ENCODE measurements around the gene C12orf56. TPM values are rescaled to one million over a fixed set of nuclear protein-coding genes. Genes with fewer than 3 reads are reported as not detected.

Gene C12orf56
- total and polyA plus RNA-seq, 9 donors, result not detected

- WGBS, 3 donors, result 80 to 85% (median 82%) methylated on average over 2 of the region's 2 CpGs
- Histone ChIP-seq H3K36me3 (no peaks in the 10 kb centered on the region), H3K4me1 (ENCODE audit: insufficient read depth) (no peaks in the 10 kb centered on the region), H3K27ac (no peak overlapping the region), H3K9me3 (no peaks in the 10 kb centered on the region), H3K4me3 (no peak overlapping the region), H3K27me3 (no peaks in the 10 kb centered on the region)
- intact Hi-C loops (cut with DNase I), result no loop called here
- TF ChIP-seq CTCF (IDR thresholded peaks at IDR 0.05) (no peak), EP300 (IDR thresholded peaks at IDR 0.05) (no peak), POLR2A (IDR thresholded peaks at IDR 0.05) (no peak)
- no peak for DNase-seq
These were observed 23.3 kb upstream of the C12orf56 start for GRCh38 chr12:64413884-64414283.

GRCh38 chr12:64412459-64412858 lies 21.9 kb upstream of the C12orf56 start:
- Histone ChIP-seq H3K9me3 (no peaks in the 10 kb centered on the region), H3K36me3 (no peaks in the 10 kb centered on the region), H3K27ac (no peak overlapping the region), H3K4me3 (no peak overlapping the region), H3K27me3 (no peaks in the 10 kb centered on the region), H3K4me1 (ENCODE audit: insufficient read depth) (no peaks in the 10 kb centered on the region)
- intact Hi-C loops (cut with DNase I), result no loop called here
- 79 to 90% (median 83%) methylated on average over 2 of the region's 2 CpGs for WGBS, 3 donors
- TF ChIP-seq EP300 (IDR thresholded peaks at IDR 0.05) (no peak), CTCF (IDR thresholded peaks at IDR 0.05) (no peak), POLR2A (IDR thresholded peaks at IDR 0.05) (no peak)
- DNase-seq, result no peak

GRCh38 chr12:64411427-64411826 lies 20.9 kb upstream of the C12orf56 start:
- no peaks in the 10 kb centered on the region for H3K36me3 ChIP-seq
- intact Hi-C loops (cut with DNase I), result no loop called here

GRCh38 chr12:64407342-64408223 lies 17.0 kb upstream of the C12orf56 start:
- H3K27me3 ChIP-seq, result no peaks in the 10 kb centered on the region
- DNase-seq, result no peak
- no peak overlapping the region for H3K4me3 ChIP-seq
- no peaks in the 10 kb centered on the region for H3K9me3 ChIP-seq
- WGBS, 3 donors, result 86 to 89% (median 86%) methylated on average over 9 of the region's 9 CpGs
- no peaks in the 10 kb centered on the region for H3K36me3 ChIP-seq
- intact Hi-C loops (cut with DNase I), result loop anchor here in 1 of 4 donors (10.0 kb wide), 1 partner anchor 47 kb away; the partner anchor contains the start of gene TBK1
- TF ChIP-seq EP300 (IDR thresholded peaks at IDR 0.05), result no peak
- peaks cover 2% of the 10 kb centered on the region for H3K4me1 ChIP-seq (ENCODE audit: insufficient read depth)
- no peak overlapping the region for H3K27ac ChIP-seq

More at GRCh38 chr12:64411427-64411826, 20.9 kb upstream of the C12orf56 start:
- Histone ChIP-seq H3K27ac (no peak overlapping the region), H3K4me3 (no peak overlapping the region), H3K4me1 (ENCODE audit: insufficient read depth) (no peaks in the 10 kb centered on the region), H3K9me3 (no peaks in the 10 kb centered on the region), H3K27me3 (no peaks in the 10 kb centered on the region)
- WGBS, 3 donors, result 95 to 96% (median 95%) methylated on average over 2 of the region's 2 CpGs
- no peak for DNase-seq
- TF ChIP-seq CTCF (IDR thresholded peaks at IDR 0.05) (no peak), POLR2A (IDR thresholded peaks at IDR 0.05) (no peak), EP300 (IDR thresholded peaks at IDR 0.05) (no peak)
